NCI-H2227 (cell line): Measurements from ENCODE around the gene SERPINA4.
"Not testable (repeated sequence)": the region's sequence is repeated elsewhere in the genome, so short reads cannot be mapped to it uniquely, and the experiment has no call there.

Experiments used
- DNase-seq: peaks from one replicate; lab custom pipeline; 2025; ENCODE audit not compliant: unreplicated experiment; lab: John Stamatoyannopoulos, UW

Gene SERPINA4

GRCh38 chr14:94568186-94568585 is 6.9 kb downstream of the SERPINA4 start:
- no peak for DNase-seq

GRCh38 chr14:94569381-94570001 is 8.2 kb downstream of the SERPINA4 start:
- no peak for DNase-seq

GRCh38 chr14:94570002-94570400 is 8.8 kb downstream of the SERPINA4 start:
- DNase-seq = no peak

- DNase-seq = no peak
Observed at GRCh38 chr14:94570440-94570839, 9.2 kb downstream of the SERPINA4 start.

GRCh38 chr14:94571395-94571794 is 10.2 kb downstream of the SERPINA4 start:
- no peak for DNase-seq

GRCh38 chr14:94571950-94572349 is 10.7 kb downstream of the SERPINA4 start:
- no peak for DNase-seq

- no peak for DNase-seq
Observed at GRCh38 chr14:94572637-94573303, 11.5 kb downstream of the SERPINA4 start.

- no peak for DNase-seq
Observed at GRCh38 chr14:94573475-94574277, 12.4 kb downstream of the SERPINA4 start.

GRCh38 chr14:94574336-94574735 is 13.1 kb downstream of the SERPINA4 start:
- no peak for DNase-seq

- DNase-seq = no peak
Observed at GRCh38 chr14:94575730-94576585, 14.7 kb downstream of the SERPINA4 start.

GRCh38 chr14:94577472-94577871 is 16.2 kb downstream of the SERPINA4 start:
- not testable (repeated sequence) for DNase-seq

GRCh38 chr14:94578712-94579111 is 17.5 kb downstream of the SERPINA4 start:
- DNase-seq = no peak

- DNase-seq = no peak
Observed at GRCh38 chr14:94581127-94581999, 20.1 kb downstream of the SERPINA4 start, which contains the start of gene SERPINA5. SERPINA5 (plus strand) TSS chr14:94581426; CDS start chr14:94587363, 5,937 bp downstream.

GRCh38 chr14:94582199-94582750 is 21.0 kb downstream of the SERPINA4 start:
- DNase-seq = no peak

- no peak for DNase-seq
Observed at GRCh38 chr14:94582851-94583250, 21.6 kb downstream of the SERPINA4 start.

- no peak for DNase-seq
Observed at GRCh38 chr14:94583557-94583956, 22.3 kb downstream of the SERPINA4 start.

- DNase-seq = no peak
Observed at GRCh38 chr14:94584591-94585280, 23.5 kb downstream of the SERPINA4 start.

GRCh38 chr14:94586635-94587034 is 25.4 kb downstream of the SERPINA4 start:
- DNase-seq = no peak

- no peak for DNase-seq
Observed at GRCh38 chr14:94588311-94588710, 27.1 kb downstream of the SERPINA4 start.
